Fibroblast of lung (primary cell): ENCODE measurements around the gene UBAP1. TPM values are rescaled to one million over a fixed set of nuclear protein-coding genes. Genes with fewer than 3 reads are reported as not detected.
"Not testable (repeated sequence)": the region's sequence is repeated elsewhere in the genome, so short reads cannot be mapped to it uniquely, and the experiment has no call there.

Experiments
- DNase-seq, 2 donors: peaks; one replicate each; pipeline versions ENCODE4 v3.0.0 to v3.0.0-alpha.2; 2010; ENCODE audit warnings: low read depth in 2 of 2
- H2AFZ ChIP-seq: 2 replicates; pipeline ENCODE4 v1.5.1; 2012; ENCODE audit warnings: low read length, control low read depth, inconsistent platforms
- H3K27ac ChIP-seq: 2 replicates; pipeline ENCODE4 v1.5.1; 2011; ENCODE audit warnings: low read length, control low read depth; ENCODE audit not compliant: insufficient read depth
- H3K27me3 ChIP-seq: 2 replicates; pipeline ENCODE4 v1.5.1; 2011; ENCODE audit warnings: mild to moderate bottlenecking, low read length; ENCODE audit not compliant: control insufficient read depth, insufficient read depth
- H3K36me3 ChIP-seq: 2 replicates; pipeline ENCODE4 v1.5.1; 2011; ENCODE audit warnings: low read length; ENCODE audit not compliant: control insufficient read depth, insufficient read depth
- H3K4me1 ChIP-seq: 2 replicates; pipeline ENCODE4 v1.5.1; 2011; ENCODE audit warnings: low read length; ENCODE audit not compliant: control insufficient read depth, insufficient read depth; ENCODE audit errors: extremely low read depth
- H3K4me2 ChIP-seq: 2 replicates; pipeline ENCODE4 v1.5.1; 2011; ENCODE audit warnings: low read length, control low read depth; ENCODE audit not compliant: insufficient read depth; ENCODE audit errors: extremely low read depth
- H3K4me3 ChIP-seq, 4 experiments: fragments of 200-600 bp in 1 of 4; sonication (generic) in 1 of 4; replicated peaks in 1 of 4; 2 replicates each; pipeline ENCODE4 v1.5.1; 2011 to 2016; ENCODE audit warnings: low read length in 4 of 4, low read depth in 3 of 4, mild to moderate bottlenecking in 3 of 4, control low read depth in 2 of 4, inconsistent platforms in 1 of 4, mixed read lengths in 1 of 4; ENCODE audit not compliant: insufficient read depth in 1 of 4; ENCODE audit errors: control extremely low read depth in 1 of 4
- H3K79me2 ChIP-seq: 2 replicates; pipeline ENCODE4 v1.5.1; 2012; ENCODE audit warnings: mild to moderate bottlenecking, low read length, inconsistent platforms; ENCODE audit not compliant: control insufficient read depth, insufficient read depth
- H3K9ac ChIP-seq: 2 replicates; pipeline ENCODE4 v1.5.1; 2011; ENCODE audit warnings: mild to moderate bottlenecking, low read length, control low read depth; ENCODE audit not compliant: insufficient read depth
- H3K9me3 ChIP-seq: 2 replicates; pipeline ENCODE4 v1.5.1; 2012; ENCODE audit warnings: low read depth, low read length; ENCODE audit not compliant: control insufficient read depth, insufficient read depth
- H4K20me1 ChIP-seq: 2 replicates; pipeline ENCODE4 v1.5.1; 2011; ENCODE audit warnings: low read length; ENCODE audit not compliant: control insufficient read depth, insufficient read depth; ENCODE audit errors: extremely low read depth
- CTCF ChIP-seq, 2 donors: IDR thresholded peaks in 1 of 2; conservative IDR thresholded peaks in 1 of 2; 1 replicate in 1 of 2; 2 replicates in 1 of 2; pipeline ENCODE4 v1.5.1; 2011 to 2012; ENCODE audit warnings: low read length in 2 of 2, control low read depth in 1 of 2, inconsistent platforms in 1 of 2, low read depth in 1 of 2, mild to moderate bottlenecking in 1 of 2
- EZH2 ChIP-seq: IDR thresholded peaks from 2 replicates; pipeline ENCODE4 v1.5.1; 2012; ENCODE audit warnings: low read length, control low read depth, mild to moderate bottlenecking; ENCODE audit errors: missing control alignments
- polyA plus RNA-seq, 2 donors: library from polyadenylated mRNA; depleted of rRNA in 1 of 2; stranded (reverse) in 1 of 2; unstranded in 1 of 2; fragments of >200 nt; gene quantifications; 2 replicates each; pipeline ENCODE4 v1.2.1, GENCODE V29; 2011 to 2012; ENCODE audit warnings: missing spikeins in 1 of 2
- total RNA-seq: library from RNA; depleted of rRNA; stranded (reverse); fragments of >200 nt; gene quantifications from 2 replicates; pipeline ENCODE4 v1.2.1, GENCODE V29; 2014

Gene UBAP1
- total and polyA plus RNA-seq, 2 donors (not counting 1 experiment from before 2014, with no cell fraction given), result 41.6 to 58.1 TPM

- DNase-seq, result no peak
- no peak for TF ChIP-seq EZH2
- TF ChIP-seq CTCF (conservative IDR thresholded peaks at IDR 0.05 in 1 of 2, IDR thresholded peaks at IDR 0.05 in 1 of 2; ENCODE audit: low read depth in 1 of 2, low read length in 2 of 2), result no peak
- Histone ChIP-seq H3K27ac (no peak overlapping the region), H3K4me1 (no peaks in the 10 kb centered on the region), H3K27me3 (no peaks in the 10 kb centered on the region), H3K4me3 (no peak overlapping the region), H3K79me2 (no peaks in the 10 kb centered on the region), H3K36me3 (no peaks in the 10 kb centered on the region), H4K20me1 (no peaks in the 10 kb centered on the region), H2AFZ (no peak overlapping the region), H3K9ac (no peak overlapping the region), H3K4me2 (no peak overlapping the region), H3K9me3 (no peaks in the 10 kb centered on the region)
Measured at GRCh38 chr9:34291423-34291822, 112.6 kb downstream of the UBAP1 start.

- H3K79me2 ChIP-seq, result no peaks in the 10 kb centered on the region
- no peak for DNase-seq
- no peak overlapping the region for H2AFZ ChIP-seq
- no peak overlapping the region for H3K27ac ChIP-seq
- no peaks in the 10 kb centered on the region for H3K27me3 ChIP-seq
- no peaks in the 10 kb centered on the region for H3K4me1 ChIP-seq
- no peaks in the 10 kb centered on the region for H4K20me1 ChIP-seq
- H3K9me3 ChIP-seq, result no peaks in the 10 kb centered on the region
- TF ChIP-seq CTCF (conservative IDR thresholded peaks at IDR 0.05 in 1 of 2, IDR thresholded peaks at IDR 0.05 in 1 of 2; ENCODE audit: low read depth in 1 of 2, low read length in 2 of 2) (no peak), EZH2 (no peak)
- no peaks in the 10 kb centered on the region for H3K36me3 ChIP-seq
- H3K9ac ChIP-seq, result no peak overlapping the region
- H3K4me2 ChIP-seq, result no peak overlapping the region
- no peak overlapping the region for H3K4me3 ChIP-seq
Measured at GRCh38 chr9:34292552-34292951, 113.7 kb downstream of the UBAP1 start.

GRCh38 chr9:34301064-34301463, 122.2 kb downstream of the UBAP1 start:
- H3K4me1 ChIP-seq, H3K79me2 ChIP-seq, H3K9ac ChIP-seq, H3K4me3 ChIP-seq, H4K20me1 ChIP-seq, H2AFZ ChIP-seq, H3K9me3 ChIP-seq, H3K4me2 ChIP-seq, H3K36me3 ChIP-seq, DNase-seq, H3K27ac ChIP-seq, H3K27me3 ChIP-seq: not testable (repeated sequence)

Other genes starting within 250 kb of the UBAP1 start
- 19.5 and 20.6 TPM in 2 replicates for gene UBAP2, start 130.2 kb upstream of the UBAP1 start, total RNA-seq
- gene UBAP2, start 130.2 kb upstream of the UBAP1 start, polyA plus RNA-seq, result 10.2 and 15.9 TPM in 2 replicates
- 9.7 and 10.8 TPM in 2 replicates for gene DCAF12, start 52.3 kb upstream of the UBAP1 start, total RNA-seq
- gene DCAF12, start 52.3 kb upstream of the UBAP1 start, polyA plus RNA-seq, result 25.4 and 26.3 TPM in 2 replicates
- 0.51 and 1.2 TPM in 2 replicates for gene KIF24, start 150.2 kb downstream of the UBAP1 start, total RNA-seq
- gene KIF24, start 150.2 kb downstream of the UBAP1 start, polyA plus RNA-seq, result 0.94 and 2.4 TPM in 2 replicates
- 21.8 and 47.1 TPM in 2 replicates for gene NUDT2, start 150.5 kb downstream of the UBAP1 start, total RNA-seq
- gene NUDT2, start 150.5 kb downstream of the UBAP1 start, polyA plus RNA-seq, result 38.6 and 50.8 TPM in 2 replicates
- gene MYORG, start 197.9 kb downstream of the UBAP1 start, total RNA-seq, result 0.26 and 0.83 TPM in 2 replicates
- gene MYORG, start 197.9 kb downstream of the UBAP1 start, polyA plus RNA-seq, result 0.34 and 0.38 TPM in 2 replicates